NT2/D1 (cell line): ENCODE data around the gene EDC3.
"Not testable (repeated sequence)": the region's sequence is repeated elsewhere in the genome, so short reads cannot be mapped to it uniquely, and the experiment has no call there.

Experiments
- DNase-seq: peaks from one replicate; pipeline ENCODE4 v3.0.0-alpha.2; 2011; ENCODE audit warnings: low read depth, low spot score
- H3K27me3 ChIP-seq: 2 replicates; pipeline ENCODE4 v1.6.0; 2011; ENCODE audit warnings: mild to moderate bottlenecking; ENCODE audit not compliant: insufficient read length, insufficient read depth
- H3K36me3 ChIP-seq: 2 replicates; pipeline ENCODE4 v1.6.1; 2011; ENCODE audit warnings: mild to moderate bottlenecking, low read length, mixed read lengths; ENCODE audit not compliant: insufficient read depth, insufficient read length
- H3K4me1 ChIP-seq: 2 replicates; pipeline ENCODE4 v1.5.1; 2011; ENCODE audit not compliant: insufficient read depth, insufficient read length
- H3K4me3 ChIP-seq: 2 replicates; pipeline ENCODE4 v1.5.1; 2011; ENCODE audit warnings: low read depth; ENCODE audit not compliant: insufficient read length
- H3K9ac ChIP-seq: 2 replicates; pipeline ENCODE4 v1.6.0; 2011; ENCODE audit warnings: low read depth; ENCODE audit not compliant: insufficient read length
- H3K9me3 ChIP-seq: 2 replicates; pipeline ENCODE4 v1.5.1; 2011; ENCODE audit warnings: mild to moderate bottlenecking, low read length; ENCODE audit not compliant: insufficient read depth
- SUZ12 ChIP-seq: IDR thresholded peaks from 2 replicates; pipeline ENCODE4 v1.6.1; 2011; ENCODE audit not compliant: insufficient read length, insufficient read depth; ENCODE audit errors: extremely low read depth
- YY1 ChIP-seq: IDR thresholded peaks from 2 replicates; pipeline ENCODE4 v1.6.1; 2011; ENCODE audit not compliant: insufficient read length, insufficient read depth
- ZNF274 ChIP-seq: IDR thresholded peaks from 2 replicates; pipeline ENCODE4 v1.6.1; 2011; ENCODE audit warnings: mild to moderate bottlenecking, low read depth, low read length

Gene EDC3

GRCh38 chr15:74669627-74670026 is 26.2 kb downstream of the EDC3 start:
- H3K9ac ChIP-seq, result no peak overlapping the region
- TF ChIP-seq SUZ12 (no peak), YY1 (no peak), ZNF274 (no peak)
- H3K9me3 ChIP-seq, result no peaks in the 10 kb centered on the region
- no peaks in the 10 kb centered on the region for H3K4me1 ChIP-seq
- no peaks in the 10 kb centered on the region for H3K27me3 ChIP-seq
- H3K36me3 ChIP-seq, result peaks cover 58% of the 10 kb centered on the region
- H3K4me3 ChIP-seq, result no peak overlapping the region
- DNase-seq, result no peak

- Histone ChIP-seq H3K4me3 (no peak overlapping the region), H3K27me3 (no peaks in the 10 kb centered on the region), H3K4me1 (no peaks in the 10 kb centered on the region), H3K9me3 (no peaks in the 10 kb centered on the region), H3K36me3 (peaks cover 46% of the 10 kb centered on the region), H3K9ac (no peak overlapping the region)
- DNase-seq, result no peak
- TF ChIP-seq YY1 (no peak), SUZ12 (no peak), ZNF274 (no peak)
Measured at GRCh38 chr15:74667975-74668374, 27.8 kb downstream of the EDC3 start.

- DNase-seq, result no peak
- Histone ChIP-seq H3K27me3 (no peaks in the 10 kb centered on the region), H3K9me3 (no peaks in the 10 kb centered on the region), H3K36me3 (peaks cover 22% of the 10 kb centered on the region), H3K9ac (no peak overlapping the region), H3K4me1 (no peaks in the 10 kb centered on the region), H3K4me3 (no peak overlapping the region)
- TF ChIP-seq SUZ12, result no peak
Measured at GRCh38 chr15:74664670-74665069, 31.2 kb downstream of the EDC3 start.

- H3K9me3 ChIP-seq, result no peaks in the 10 kb centered on the region
- peaks cover 17% of the 10 kb centered on the region for H3K36me3 ChIP-seq
- no peak for TF ChIP-seq SUZ12
- TF ChIP-seq YY1, result no peak
- TF ChIP-seq ZNF274, result no peak
- no peaks in the 10 kb centered on the region for H3K27me3 ChIP-seq
- no peak for DNase-seq
- H3K9ac ChIP-seq, result no peak overlapping the region
- H3K4me3 ChIP-seq, result no peak overlapping the region
- no peaks in the 10 kb centered on the region for H3K4me1 ChIP-seq
Measured at GRCh38 chr15:74664028-74664616, 31.7 kb downstream of the EDC3 start.

- H3K4me1 ChIP-seq, result no peaks in the 10 kb centered on the region
- H3K27me3 ChIP-seq, result no peaks in the 10 kb centered on the region
- DNase-seq, result no peak
- no peaks in the 10 kb centered on the region for H3K9me3 ChIP-seq
- no peak overlapping the region for H3K9ac ChIP-seq
- no peak for TF ChIP-seq SUZ12
- no peak for TF ChIP-seq YY1
- no peak for TF ChIP-seq ZNF274
- H3K4me3 ChIP-seq, result no peak overlapping the region
- H3K36me3 ChIP-seq, result peaks cover 13% of the 10 kb centered on the region
Measured at GRCh38 chr15:74663303-74664027, 32.4 kb downstream of the EDC3 start.

GRCh38 chr15:74662064-74662860 is 33.6 kb downstream of the EDC3 start:
- TF ChIP-seq YY1 (no peak), SUZ12 (no peak), ZNF274 (no peak)
- Histone ChIP-seq H3K9me3 (no peaks in the 10 kb centered on the region), H3K9ac (no peak overlapping the region), H3K4me1 (no peaks in the 10 kb centered on the region), H3K36me3 (peaks cover 4% of the 10 kb centered on the region), H3K27me3 (no peaks in the 10 kb centered on the region), H3K4me3 (no peak overlapping the region)
- DNase-seq, result no peak

- DNase-seq, H3K27me3 ChIP-seq, H3K9me3 ChIP-seq, H3K9ac ChIP-seq, H3K4me1 ChIP-seq, H3K36me3 ChIP-seq, H3K4me3 ChIP-seq: not testable (repeated sequence)
Measured at GRCh38 chr15:74661280-74661679, 34.5 kb downstream of the EDC3 start.
